Peyer's patch (tissue), 4 donors: ENCODE data around the gene SBF1. TPM values are rescaled to one million over a fixed set of nuclear protein-coding genes. Genes with fewer than 3 reads are reported as not detected.

Experiments used
- DNase-seq, 3 donors: peaks; one replicate each; pipeline ENCODE4 v3.0.0-alpha.2; 2017 to 2019
- H3K27ac ChIP-seq, 4 donors: fragments of 200-600 bp; sonication (generic); one replicate each; pipeline ENCODE4 v1.5.1; 2016 to 2019
- H3K27me3 ChIP-seq, 2 donors: fragments of 200-600 bp; sonication (generic); one replicate each; pipeline ENCODE4 v1.5.1; 2019
- H3K36me3 ChIP-seq, 3 donors: fragments of 200-600 bp; sonication (generic); one replicate each; pipeline ENCODE4 v1.5.1; 2016 to 2019
- H3K4me1 ChIP-seq, 4 donors: fragments of 200-600 bp; sonication (generic); one replicate each; pipeline ENCODE4 v1.5.1; 2016 to 2019
- H3K4me3 ChIP-seq, 4 donors: fragments of 200-600 bp; sonication (generic); 1 replicate in 3 of 4; 2 replicates in 1 of 4; pipeline ENCODE4 v1.5.1; 2016 to 2019; ENCODE audit warnings: mild to moderate bottlenecking in 1 of 4
- H3K9me3 ChIP-seq, 4 donors: fragments of 200-600 bp; sonication (generic); one replicate each; pipeline ENCODE4 v1.5.1; 2016 to 2019; ENCODE audit warnings: mild to moderate bottlenecking in 1 of 4
- POLR2A ChIP-seq, 2 donors: fragments of 450-650 bp; IDR thresholded peaks; one replicate each; pipeline ENCODE4 v1.5.1; 2017; ENCODE audit warnings: antibody characterized with exemption in 2 of 2, mild to moderate bottlenecking in 2 of 2, moderate library complexity in 2 of 2
- total RNA-seq, 4 donors: library from RNA; depleted of rRNA; stranded (reverse); fragments of >200 nt; gene quantifications; one replicate each; pipeline ENCODE4 v1.1.0, GENCODE V29; 2016
- TF ChIP-seq, protein P1 (sequence below), 6 experiments: fragments of 450-650 bp in 4 of 6; fragments of 200-600 bp in 2 of 6; sonication (generic) in 1 of 6; IDR thresholded peaks; one replicate each; pipeline ENCODE4 v1.5.1; 2017 to 2019; ENCODE audit warnings: antibody characterized with exemption in 6 of 6, mild to moderate bottlenecking in 3 of 6, moderate library complexity in 1 of 6

The SBF1 gene
- total RNA-seq, 4 donors from 2014 or later = 72.0 to 133 (median 121) TPM

DNA sequence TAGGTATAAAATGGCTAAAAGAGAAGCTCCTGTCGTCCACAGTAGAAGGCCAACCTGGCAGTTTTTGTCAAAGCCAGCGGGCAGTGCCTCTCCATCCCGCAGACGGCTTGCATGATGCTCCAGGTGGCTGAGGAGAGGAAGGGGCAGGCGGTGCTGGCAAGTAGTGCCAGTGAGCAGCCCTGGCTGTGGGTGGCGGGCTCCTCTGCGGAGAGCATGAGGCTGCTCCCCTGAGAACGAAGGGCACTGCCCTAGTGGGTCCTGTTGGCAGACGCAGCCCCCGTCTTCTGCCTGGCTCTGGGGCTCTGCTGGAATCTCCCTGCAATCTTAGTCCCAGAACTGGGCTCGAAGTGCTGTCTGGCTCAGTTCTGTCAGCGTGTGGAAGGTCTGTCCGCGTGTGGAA is 50.9 kb downstream of the SBF1 start:
- no peaks in the 10 kb centered on the region for H3K9me3 ChIP-seq
- H3K4me1 ChIP-seq = no peaks in the 10 kb centered on the region
- peaks cover 0 to 89% (median 3%) of the 10 kb centered on the region in 3 donors for H3K36me3 ChIP-seq
- TF ChIP-seq, protein P1, sequence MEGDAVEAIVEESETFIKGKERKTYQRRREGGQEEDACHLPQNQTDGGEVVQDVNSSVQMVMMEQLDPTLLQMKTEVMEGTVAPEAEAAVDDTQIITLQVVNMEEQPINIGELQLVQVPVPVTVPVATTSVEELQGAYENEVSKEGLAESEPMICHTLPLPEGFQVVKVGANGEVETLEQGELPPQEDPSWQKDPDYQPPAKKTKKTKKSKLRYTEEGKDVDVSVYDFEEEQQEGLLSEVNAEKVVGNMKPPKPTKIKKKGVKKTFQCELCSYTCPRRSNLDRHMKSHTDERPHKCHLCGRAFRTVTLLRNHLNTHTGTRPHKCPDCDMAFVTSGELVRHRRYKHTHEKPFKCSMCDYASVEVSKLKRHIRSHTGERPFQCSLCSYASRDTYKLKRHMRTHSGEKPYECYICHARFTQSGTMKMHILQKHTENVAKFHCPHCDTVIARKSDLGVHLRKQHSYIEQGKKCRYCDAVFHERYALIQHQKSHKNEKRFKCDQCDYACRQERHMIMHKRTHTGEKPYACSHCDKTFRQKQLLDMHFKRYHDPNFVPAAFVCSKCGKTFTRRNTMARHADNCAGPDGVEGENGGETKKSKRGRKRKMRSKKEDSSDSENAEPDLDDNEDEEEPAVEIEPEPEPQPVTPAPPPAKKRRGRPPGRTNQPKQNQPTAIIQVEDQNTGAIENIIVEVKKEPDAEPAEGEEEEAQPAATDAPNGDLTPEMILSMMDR (IDR thresholded peaks at IDR 0.05) = no peak
- TF ChIP-seq POLR2A (IDR thresholded peaks at IDR 0.05) = no peak
- H3K4me3 ChIP-seq = no peak overlapping the region
- no peaks in the 10 kb centered on the region for H3K27me3 ChIP-seq
- H3K27ac ChIP-seq = no peak overlapping the region
- no peak for DNase-seq

DNA sequence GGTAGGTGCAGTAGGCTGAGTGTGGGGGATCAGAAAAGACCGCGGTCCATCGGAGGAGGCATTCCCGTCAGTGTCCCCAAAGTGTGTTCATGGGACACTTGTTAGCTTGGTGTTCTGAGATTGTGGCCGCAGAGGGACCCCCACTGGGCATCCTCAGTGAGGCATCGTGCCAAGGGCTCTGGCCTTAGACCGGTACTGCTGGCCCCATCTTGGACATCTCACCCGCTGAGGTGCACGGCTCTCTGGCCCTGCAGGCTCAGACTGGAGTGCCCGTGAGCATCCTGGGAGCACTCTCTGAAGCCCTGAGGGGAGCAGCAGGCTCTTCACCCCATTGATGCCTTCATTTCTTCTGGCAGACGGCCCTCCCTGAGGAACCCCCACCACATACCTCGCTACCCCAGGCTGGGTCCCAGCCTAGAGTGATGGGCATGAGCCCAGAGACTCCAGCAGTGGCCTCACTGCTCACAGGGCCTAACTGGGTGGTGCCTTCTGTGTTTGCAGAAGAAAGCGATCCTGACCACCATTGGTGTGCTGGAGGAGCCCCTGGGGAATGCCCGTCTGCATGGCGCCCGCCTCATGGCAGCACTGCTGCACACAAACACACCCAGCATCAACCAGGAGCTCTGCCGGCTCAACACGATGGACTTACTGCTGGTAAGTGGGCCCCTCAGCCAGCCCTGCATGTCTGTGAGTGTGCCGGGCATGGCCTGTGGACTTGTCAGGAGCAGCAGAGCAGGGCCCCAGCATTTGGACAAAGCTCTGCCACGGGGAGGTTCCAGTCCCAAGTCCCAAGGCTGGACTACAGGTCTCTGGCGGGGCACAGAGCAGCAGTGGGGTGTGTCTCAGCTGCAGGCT is 51.6 kb downstream of the SBF1 start:
- DNase-seq = no peak
- no peaks in the 10 kb centered on the region for H3K27me3 ChIP-seq
- peaks cover 0 to 89% (median 3%) of the 10 kb centered on the region in 3 donors for H3K36me3 ChIP-seq
- H3K27ac ChIP-seq = no peak overlapping the region
- H3K4me1 ChIP-seq = no peaks in the 10 kb centered on the region
- H3K4me3 ChIP-seq = no peak overlapping the region
- no peaks in the 10 kb centered on the region for H3K9me3 ChIP-seq
- no peak for TF ChIP-seq POLR2A (IDR thresholded peaks at IDR 0.05)
- TF ChIP-seq, protein P1 (IDR thresholded peaks at IDR 0.05) = no peak

DNA sequence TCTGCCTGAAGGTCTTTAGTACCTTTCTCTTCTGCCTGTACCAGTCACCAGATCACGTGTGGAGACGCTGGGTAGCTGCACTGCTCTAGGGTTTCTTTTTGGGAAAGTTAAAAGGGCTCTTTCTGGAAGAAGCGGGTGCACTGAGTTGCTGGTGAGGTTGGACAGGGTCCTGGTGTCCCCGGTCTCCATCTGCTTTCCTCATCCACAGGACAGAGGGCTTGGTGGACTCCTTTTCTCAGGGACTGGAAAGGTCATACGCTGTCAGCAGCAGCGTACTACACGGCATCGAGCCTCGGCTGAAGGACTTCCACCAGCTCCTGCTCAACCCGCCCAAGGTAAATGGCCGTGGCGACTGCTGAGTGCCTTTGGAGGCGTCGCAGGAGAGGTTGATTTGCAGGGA is 52.8 kb downstream of the SBF1 start:
- Histone ChIP-seq H3K4me1 (no peaks in the 10 kb centered on the region), H3K27ac (no peak overlapping the region), H3K27me3 (no peaks in the 10 kb centered on the region), H3K4me3 (no peak overlapping the region), H3K36me3 (peaks cover 0 to 90% (median 3%) of the 10 kb centered on the region in 3 donors), H3K9me3 (no peaks in the 10 kb centered on the region)
- no peak for DNase-seq
- no peak for TF ChIP-seq POLR2A (IDR thresholded peaks at IDR 0.05)
- TF ChIP-seq, protein P1 (IDR thresholded peaks at IDR 0.05) = no peak

DNA sequence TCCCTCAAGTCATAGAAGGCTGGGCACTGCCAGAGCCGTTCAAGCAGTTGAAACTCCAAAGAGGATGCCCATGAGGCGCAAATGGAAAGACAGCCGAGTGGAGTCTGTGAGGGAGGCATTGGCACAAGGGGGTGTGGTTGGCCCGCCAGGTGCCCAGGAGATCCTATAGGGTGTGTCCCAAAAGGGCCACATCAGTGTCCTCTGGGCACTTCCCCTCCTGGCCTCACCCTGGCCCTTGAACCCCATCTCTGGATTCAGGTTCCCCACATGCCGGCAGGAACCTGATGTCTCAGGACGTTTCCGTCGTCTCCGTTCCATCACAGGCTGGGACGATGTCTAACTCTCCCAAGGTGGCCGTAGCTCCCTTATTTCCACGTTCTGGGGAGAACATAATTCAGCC is 54.3 kb downstream of the SBF1 start:
- Histone ChIP-seq H3K27me3 (no peaks in the 10 kb centered on the region), H3K36me3 (peaks cover 0 to 95% (median 3%) of the 10 kb centered on the region in 3 donors), H3K4me1 (no peaks in the 10 kb centered on the region), H3K9me3 (no peaks in the 10 kb centered on the region), H3K4me3 (no peak overlapping the region), H3K27ac (no peak overlapping the region)
- TF ChIP-seq POLR2A (IDR thresholded peaks at IDR 0.05) = no peak
- TF ChIP-seq, protein P1 (IDR thresholded peaks at IDR 0.05) = no peak
- no peak for DNase-seq

DNA sequence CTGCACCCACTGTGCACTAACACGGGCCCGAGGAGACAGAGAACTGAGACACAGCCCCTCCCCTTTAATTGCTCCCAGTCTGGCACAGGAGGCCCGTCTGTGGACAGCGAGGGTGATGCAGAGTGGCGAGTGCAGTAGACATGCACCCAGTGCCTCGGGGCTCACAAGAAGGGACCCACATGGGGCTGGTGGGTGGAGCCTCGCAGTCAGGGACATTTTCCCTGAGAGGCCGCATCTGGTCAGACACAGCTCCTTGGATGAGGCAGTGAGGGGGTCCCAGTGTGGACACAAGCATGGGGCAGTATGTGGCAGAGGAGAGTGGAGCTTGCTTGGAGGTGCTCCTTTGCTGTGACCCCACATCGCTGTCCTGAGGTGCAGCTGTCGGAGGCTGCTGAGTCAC is 54.8 kb downstream of the SBF1 start:
- H3K27me3 ChIP-seq = no peaks in the 10 kb centered on the region
- H3K9me3 ChIP-seq = no peaks in the 10 kb centered on the region
- H3K36me3 ChIP-seq = peaks cover 0 to 95% (median 3%) of the 10 kb centered on the region in 3 donors
- H3K4me3 ChIP-seq = no peak overlapping the region
- no peak for DNase-seq
- no peaks in the 10 kb centered on the region for H3K4me1 ChIP-seq
- no peak for TF ChIP-seq POLR2A (IDR thresholded peaks at IDR 0.05)
- TF ChIP-seq, protein P1 (IDR thresholded peaks at IDR 0.05) = no peak
- H3K27ac ChIP-seq = no peak overlapping the region
